ENCODE measurements around the gene ZFYVE28. TPM values are rescaled to one million over a fixed set of nuclear protein-coding genes. Genes with fewer than 3 reads are reported as not detected.

Gene ZFYVE28
- total RNA-seq, 1 experiment from 2014 or later: 12.9 TPM

DNA sequence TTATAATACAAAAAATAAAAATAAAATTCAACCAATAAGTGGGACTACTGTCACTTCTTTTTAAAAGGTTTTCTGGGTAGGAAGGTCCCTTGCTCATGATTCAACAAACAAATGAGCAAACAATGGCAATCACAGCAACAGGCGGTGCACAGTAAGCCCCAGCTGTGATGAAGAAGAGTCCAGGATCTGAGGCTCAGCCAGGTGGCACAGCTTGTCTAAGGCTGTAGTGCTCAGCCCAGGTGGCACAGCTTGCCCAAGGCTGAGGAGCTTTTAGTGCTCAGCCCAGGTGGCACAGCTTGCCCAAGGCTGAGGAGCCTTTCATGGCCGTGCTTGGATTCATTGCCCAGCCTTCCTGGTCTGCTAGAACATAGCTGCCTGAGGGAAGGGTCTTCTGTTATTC, 75.0 kb downstream of the ZFYVE28 start:
- Histone ChIP-seq H3K36me3 (ENCODE audit: low read depth) (no peaks in the 10 kb centered on the region), H3K27me3 (ENCODE audit: insufficient read depth, low read depth) (no peaks in the 10 kb centered on the region), H3K4me2 (no peak overlapping the region), H3K9me2 (ENCODE audit: insufficient read depth) (no peaks in the 10 kb centered on the region), H3K79me2 (ENCODE audit: low read depth) (no peaks in the 10 kb centered on the region), H3F3A (ENCODE audit: insufficient read depth, low read depth) (no peaks in the 10 kb centered on the region), H3K4me1 (replicated peaks; ENCODE audit: insufficient read depth) (no peaks in the 10 kb centered on the region), H3K9me3 (ENCODE audit: insufficient read depth, low read depth) (no peaks in the 10 kb centered on the region), H4K20me1 (ENCODE audit: insufficient read depth) (no peaks in the 10 kb centered on the region), H3K27ac (no peak overlapping the region), H3K4me3 (no peak overlapping the region), H2AFZ (no peak overlapping the region)
- POLR2A ChIA-PET (ENCODE audit: unreplicated experiment): no interaction called here
- DNase-seq: no peak
- no peak for TF ChIP-seq EZH2 (IDR thresholded peaks at IDR 0.05; ENCODE audit: low read depth)
- TF ChIP-seq, protein P1, sequence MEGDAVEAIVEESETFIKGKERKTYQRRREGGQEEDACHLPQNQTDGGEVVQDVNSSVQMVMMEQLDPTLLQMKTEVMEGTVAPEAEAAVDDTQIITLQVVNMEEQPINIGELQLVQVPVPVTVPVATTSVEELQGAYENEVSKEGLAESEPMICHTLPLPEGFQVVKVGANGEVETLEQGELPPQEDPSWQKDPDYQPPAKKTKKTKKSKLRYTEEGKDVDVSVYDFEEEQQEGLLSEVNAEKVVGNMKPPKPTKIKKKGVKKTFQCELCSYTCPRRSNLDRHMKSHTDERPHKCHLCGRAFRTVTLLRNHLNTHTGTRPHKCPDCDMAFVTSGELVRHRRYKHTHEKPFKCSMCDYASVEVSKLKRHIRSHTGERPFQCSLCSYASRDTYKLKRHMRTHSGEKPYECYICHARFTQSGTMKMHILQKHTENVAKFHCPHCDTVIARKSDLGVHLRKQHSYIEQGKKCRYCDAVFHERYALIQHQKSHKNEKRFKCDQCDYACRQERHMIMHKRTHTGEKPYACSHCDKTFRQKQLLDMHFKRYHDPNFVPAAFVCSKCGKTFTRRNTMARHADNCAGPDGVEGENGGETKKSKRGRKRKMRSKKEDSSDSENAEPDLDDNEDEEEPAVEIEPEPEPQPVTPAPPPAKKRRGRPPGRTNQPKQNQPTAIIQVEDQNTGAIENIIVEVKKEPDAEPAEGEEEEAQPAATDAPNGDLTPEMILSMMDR (conservative IDR thresholded peaks at IDR 0.05): no peak
- intact Hi-C loops (cut with micrococcal nuclease; ENCODE audit: unreplicated experiment): no loop called here
- BruUV-seq (replicated peaks): no TSS peak
- CTCF ChIA-PET: no interaction called here

GRCh38 chr4:2341911-2342652, 76.4 kb downstream of the ZFYVE28 start:
- Histone ChIP-seq H3K27me3 (ENCODE audit: insufficient read depth, low read depth) (no peaks in the 10 kb centered on the region), H3K79me2 (ENCODE audit: low read depth) (no peaks in the 10 kb centered on the region), H2AFZ (no peak overlapping the region), H3K36me3 (ENCODE audit: low read depth) (no peaks in the 10 kb centered on the region), H3K4me1 (replicated peaks; ENCODE audit: insufficient read depth) (no peaks in the 10 kb centered on the region), H3K4me3 (no peak overlapping the region), H3K27ac (no peak overlapping the region), H3K9me3 (ENCODE audit: insufficient read depth, low read depth) (no peaks in the 10 kb centered on the region), H4K20me1 (ENCODE audit: insufficient read depth) (no peaks in the 10 kb centered on the region), H3K9me2 (ENCODE audit: insufficient read depth) (no peaks in the 10 kb centered on the region), H3F3A (ENCODE audit: insufficient read depth, low read depth) (no peaks in the 10 kb centered on the region), H3K4me2 (no peak overlapping the region)
- BruUV-seq (replicated peaks): no TSS peak
- DNase-seq: no peak
- ChIA-PET CTCF (no interaction called here), POLR2A (ENCODE audit: unreplicated experiment) (no interaction called here)
- TF ChIP-seq EZH2 (IDR thresholded peaks at IDR 0.05; ENCODE audit: low read depth): no peak
- TF ChIP-seq, protein P1 (conservative IDR thresholded peaks at IDR 0.05): no peak
- intact Hi-C loops (cut with micrococcal nuclease; ENCODE audit: unreplicated experiment): no loop called here

DNA sequence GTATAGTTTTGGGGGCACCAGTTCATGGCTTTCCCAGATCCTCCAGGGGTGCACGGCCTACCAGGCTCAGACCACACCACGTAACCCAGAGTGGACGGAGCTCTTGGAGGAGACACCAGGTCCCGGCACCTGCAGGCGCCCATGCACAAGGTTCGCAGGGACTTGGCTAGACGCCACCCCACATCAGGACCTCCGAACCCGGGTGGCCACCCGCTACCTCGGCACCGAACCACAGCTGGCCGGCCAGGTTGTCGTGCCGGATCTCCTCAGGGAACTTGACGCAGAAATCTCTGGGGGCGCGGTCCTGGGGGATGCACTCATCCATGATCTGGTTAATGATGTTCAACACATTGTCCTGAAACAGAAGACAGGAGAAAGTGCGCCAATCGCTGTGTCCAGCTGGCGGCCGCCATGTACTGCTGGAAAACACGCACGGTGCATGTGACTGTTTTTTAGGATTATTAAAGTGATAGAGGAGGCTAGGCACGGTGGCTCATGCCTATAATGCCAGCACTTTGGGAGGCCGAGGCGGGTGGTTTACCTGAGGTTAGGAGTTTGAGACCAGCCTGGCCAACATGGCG, 77.1 kb downstream of the ZFYVE28 start:
- Histone ChIP-seq H3K36me3 (ENCODE audit: low read depth) (no peaks in the 10 kb centered on the region), H2AFZ (no peak overlapping the region), H3K9me3 (ENCODE audit: insufficient read depth, low read depth) (no peaks in the 10 kb centered on the region), H3K4me2 (no peak overlapping the region), H3K4me1 (replicated peaks; ENCODE audit: insufficient read depth) (no peaks in the 10 kb centered on the region), H3K27ac (no peak overlapping the region), H3K79me2 (ENCODE audit: low read depth) (no peaks in the 10 kb centered on the region), H3K4me3 (no peak overlapping the region), H4K20me1 (ENCODE audit: insufficient read depth) (no peaks in the 10 kb centered on the region), H3K27me3 (ENCODE audit: insufficient read depth, low read depth) (no peaks in the 10 kb centered on the region), H3K9me2 (ENCODE audit: insufficient read depth) (no peaks in the 10 kb centered on the region), H3F3A (ENCODE audit: insufficient read depth, low read depth) (no peaks in the 10 kb centered on the region)
- no peak for DNase-seq
- no TSS peak for BruUV-seq (replicated peaks)
- CTCF ChIA-PET: no interaction called here
- POLR2A ChIA-PET (ENCODE audit: unreplicated experiment): no interaction called here
- TF ChIP-seq EZH2 (IDR thresholded peaks at IDR 0.05; ENCODE audit: low read depth): no peak
- TF ChIP-seq, protein P1 (conservative IDR thresholded peaks at IDR 0.05): no peak
- intact Hi-C loops (cut with micrococcal nuclease; ENCODE audit: unreplicated experiment): no loop called here
